K562 (cell line): ENCODE results near the gene SRSF5. TPM values are rescaled to one million over a fixed set of nuclear protein-coding genes. Genes with fewer than 3 reads are reported as not detected.
A peak's percentile ranks its signal among the peaks of the same experiment; 100 is the strongest.

Source experiments
- ATAC-seq: fragments of 200-7000 bp; cut with Tn5 transposase; 3 replicates; pipeline ENCODE4 v1.9.1; 2020; ENCODE audit warnings: moderate library complexity
- Bru-seq: library from RNA; stranded (reverse); fragments of 400-500 nt; gene quantifications from one replicate; lab custom pipeline; 2021; lab: Mats Ljungman, UMichigan
- BruChase-seq, 2 experiments: library from RNA; stranded (reverse); fragments of 400-500 nt; gene quantifications; one replicate each; lab custom pipeline; 2021; lab: Mats Ljungman, UMichigan
- BruUV-seq: library from RNA; stranded (reverse); fragments of 400-500 nt; replicated peaks from 2 replicates; lab custom pipeline; 2021; lab: Mats Ljungman, UMichigan
- CTCF ChIA-PET: fragments of 300-600 bp; formaldehyde crosslinking; extraction: SDS; loops from one replicate; lab custom pipeline; 2021; ENCODE audit warnings: low intra/inter-chr PET ratio; lab: Yijun Ruan, JAX
- POLR2A ChIA-PET: fragments of 300-600, 350-650 bp; sonication (Branson Sonifier 250); formaldehyde crosslinking; extraction: SDS; loops from one replicate; lab custom pipeline; 2021; ENCODE audit warnings: antibody characterized with exemption, inconsistent platforms; lab: Yijun Ruan, JAX
- DNase-seq, 4 experiments: peaks; one replicate each; pipeline versions ENCODE4 v3.0.0 to v3.0.0-alpha.2; 2011 to 2018; ENCODE audit warnings: low spot score in 3 of 4, mixed read lengths in 3 of 4; ENCODE audit errors: extremely low read depth in 1 of 4
- FAIRE-seq: peaks from 2 replicates; lab custom pipeline; 2011; peaks lifted over from hg19 to GRCh38; lab: Jason Lieb, UNC
- H2AFZ ChIP-seq: 2 replicates; pipeline ENCODE4 v1.6.0; 2011; ENCODE audit warnings: low read depth, low read length, control low read depth, inconsistent platforms
- H3K27ac ChIP-seq: fragments of 200-600 bp; 3 replicates; pipeline ENCODE4 v1.8.0; 2011; ENCODE audit warnings: low read depth, mild to moderate bottlenecking, control low read depth, inconsistent platforms, low read length, moderate library complexity, mixed read lengths; ENCODE audit errors: extremely low read depth
- H3K27me3 ChIP-seq, 2 experiments: fragments of 300-600 bp in 1 of 2; 2 replicates in 1 of 2; 3 replicates in 1 of 2; pipeline versions ENCODE4 v1.6.0 to v1.8.0; 2011; ENCODE audit warnings: inconsistent platforms in 2 of 2, low read length in 2 of 2, mild to moderate bottlenecking in 1 of 2, mixed read lengths in 1 of 2, moderate library complexity in 1 of 2; ENCODE audit not compliant: control insufficient read depth in 2 of 2, insufficient read depth in 2 of 2
- H3K36me3 ChIP-seq: fragments of 300-600 bp; 3 replicates; pipeline ENCODE4 v1.8.0; 2011; ENCODE audit warnings: mild to moderate bottlenecking, low read length, inconsistent platforms; ENCODE audit not compliant: control insufficient read depth, insufficient read depth
- H3K4me1 ChIP-seq, 2 experiments: fragments of 200-600 bp in 1 of 2; replicated peaks in 1 of 2; 2 replicates in 1 of 2; 3 replicates in 1 of 2; pipeline versions ENCODE4 v1.5.1 to v1.8.0; 2011; ENCODE audit warnings: inconsistent platforms in 2 of 2, low read length in 2 of 2, mild to moderate bottlenecking in 1 of 2, mixed read lengths in 1 of 2, moderate library complexity in 1 of 2; ENCODE audit not compliant: control insufficient read depth in 2 of 2, insufficient read depth in 2 of 2
- H3K4me2 ChIP-seq: 2 replicates; pipeline ENCODE4 v1.6.1; 2011; ENCODE audit warnings: low read length, control low read depth, inconsistent platforms, mixed read lengths; ENCODE audit not compliant: insufficient read depth
- H3K4me3 ChIP-seq: fragments of 200-600 bp; sonication (generic), shearing (Covaris generic); 2 replicates; pipeline ENCODE4 v1.5.1; 2016; ENCODE audit warnings: control low read depth, inconsistent platforms
- H3K79me2 ChIP-seq: fragments of 200-600 bp; 3 replicates; pipeline ENCODE4 v1.8.0; 2011; ENCODE audit warnings: low read length, inconsistent platforms; ENCODE audit not compliant: control insufficient read depth, insufficient read depth
- H3K9ac ChIP-seq, 2 experiments: 2 replicates each; pipeline versions ENCODE4 v1.6.0 to v1.6.1; 2011; ENCODE audit warnings: low read depth in 2 of 2, low read length in 2 of 2, control low read depth in 1 of 2, inconsistent platforms in 1 of 2, mild to moderate bottlenecking in 1 of 2, mixed read lengths in 1 of 2; ENCODE audit not compliant: insufficient read depth in 1 of 2
- H3K9me1 ChIP-seq: one replicate; pipeline ENCODE4 v1.6.0; 2011; ENCODE audit warnings: inconsistent platforms, mild to moderate bottlenecking, low read length, moderate library complexity; ENCODE audit not compliant: control insufficient read depth, insufficient read depth
- H3K9me3 ChIP-seq: replicated peaks from 2 replicates; pipeline ENCODE4 v1.5.1; 2011; ENCODE audit warnings: low read depth, low read length, inconsistent platforms; ENCODE audit not compliant: control insufficient read depth, insufficient read depth
- H4K20me1 ChIP-seq: replicated peaks from 2 replicates; pipeline ENCODE4 v1.6.1; 2011; ENCODE audit warnings: low read length, inconsistent platforms, mixed read lengths; ENCODE audit not compliant: control insufficient read depth, insufficient read depth
- ARID1B ChIP-seq: fragments of 450-650 bp; IDR thresholded peaks from 2 replicates; pipeline ENCODE4 v1.6.1; 2016; ENCODE audit warnings: antibody characterized with exemption, mild to moderate bottlenecking, inconsistent platforms
- CBFA2T3 ChIP-seq: fragments of 450-650 bp; IDR thresholded peaks from 2 replicates; pipeline ENCODE4 v1.6.1; 2017
- ESRRA ChIP-seq: fragments of 450-650 bp; IDR thresholded peaks from 2 replicates; pipeline ENCODE4 v1.6.1; 2014; ENCODE audit warnings: low read depth, mild to moderate bottlenecking, moderate library complexity, borderline replicate concordance
- FOSL1 ChIP-seq: fragments of 200-800 bp; sonication (Bioruptor generic); conservative IDR thresholded peaks from 2 replicates; pipeline ENCODE4 v1.6.1; 2016; ENCODE audit warnings: missing genetic modification characterization, missing compliant biosample characterization
- FOXM1 ChIP-seq, 2 experiments: fragments of 450-650 bp in 1 of 2; sonication (generic) in 1 of 2; formaldehyde crosslinking in 1 of 2; IDR thresholded peaks; 2 replicates each; pipeline versions ENCODE4 v1.6.1 to v1.9.0; 2017 to 2022; ENCODE audit warnings: low read depth in 2 of 2, mild to moderate bottlenecking in 2 of 2, missing genetic modification reagents in 1 of 2, moderate library complexity in 1 of 2
- FOXP1 ChIP-seq: sonication (generic); formaldehyde crosslinking; IDR thresholded peaks from 2 replicates; pipeline ENCODE4 v1.8.0; 2022; ENCODE audit warnings: mild to moderate bottlenecking, missing genetic modification reagents
- HCFC1 ChIP-seq: IDR thresholded peaks from 2 replicates; pipeline ENCODE4 v1.6.1; 2012; ENCODE audit warnings: low read depth, low read length, improper control_type of control experiment
- JUND ChIP-seq, 2 experiments: IDR thresholded peaks; 2 replicates in 1 of 2; 3 replicates in 1 of 2; pipeline ENCODE4 v1.6.1; 2011; ENCODE audit warnings: borderline replicate concordance in 2 of 2, low read depth in 2 of 2, low read length in 2 of 2, improper control_type of control experiment in 1 of 2, missing biosample characterization in 1 of 2, missing genetic modification characterization in 1 of 2, missing genetic modification reagents in 1 of 2
- MCM2 ChIP-seq: fragments of 450-650 bp; IDR thresholded peaks from 2 replicates; pipeline ENCODE4 v1.6.1; 2017; ENCODE audit warnings: low read depth, mild to moderate bottlenecking
- MXI1 ChIP-seq: IDR thresholded peaks from 2 replicates; pipeline ENCODE4 v1.6.1; 2011; ENCODE audit warnings: low read depth, mild to moderate bottlenecking, improper control_type of control experiment, low read length
- NONO ChIP-seq, 2 experiments: fragments of 200-400 bp in 1 of 2; fragments of 450-650 bp in 1 of 2; formaldehyde crosslinking in 1 of 2; IDR thresholded peaks; 2 replicates each; pipeline ENCODE4 v1.6.1; 2017; ENCODE audit warnings: low read depth in 2 of 2, mild to moderate bottlenecking in 2 of 2, moderate library complexity in 2 of 2, low read length in 1 of 2
- POLR2B ChIP-seq: fragments of 450-650 bp; IDR thresholded peaks from 2 replicates; pipeline ENCODE4 v1.6.1; 2018; ENCODE audit warnings: low read depth; ENCODE audit not compliant: partially characterized antibody
- SP1 ChIP-seq: sonication (generic); formaldehyde crosslinking; IDR thresholded peaks from 2 replicates; pipeline ENCODE4 v1.8.1; 2022; ENCODE audit warnings: mild to moderate bottlenecking, missing genetic modification reagents
- TEAD1 ChIP-seq, 2 experiments: fragments of 450-650 bp in 1 of 2; sonication (generic) in 1 of 2; formaldehyde crosslinking; IDR thresholded peaks; 2 replicates each; pipeline versions ENCODE4 v1.4.0 to v1.8.0; 2020 to 2022; ENCODE audit warnings: mild to moderate bottlenecking in 2 of 2, missing genetic modification reagents in 1 of 2
- ZNF143 ChIP-seq: sonication (generic); formaldehyde crosslinking; IDR thresholded peaks from 2 replicates; pipeline ENCODE4 v1.9.0; 2022; ENCODE audit warnings: mild to moderate bottlenecking, missing genetic modification reagents
- WGBS: fragments of 100-300 bp; shearing (Covaris generic); methylation state at CpG from one replicate; pipeline ENCODE4 v1.1.6; 2016; ENCODE audit warnings: low coverage, mixed read lengths; ENCODE audit not compliant: insufficient coverage; ENCODE audit errors: missing lambda C conversion rate; 5-methylcytosine and 5-hydroxymethylcytosine counted together
- in situ Hi-C: fragments of 300-500 bp; cut with MboI; formaldehyde crosslinking; loops from 4 replicates; pipeline ENCODE4 v1.15.0; 2018; ENCODE audit warnings: inconsistent platforms, mixed read lengths
- intact Hi-C: fragments of 100-400 bp; cut with micrococcal nuclease; formaldehyde crosslinking; loops from 2 replicates; pipeline ENCODE4 v1.14.2; 2022
- long read RNA-seq, 3 experiments: library from polyadenylated mRNA in 2 of 3; library from RNA in 1 of 3; unstranded in 2 of 3; stranded (forward) in 1 of 3; transcript quantifications; one replicate each; pipeline ENCODE4 v2.0.0, GENCODE V29; 2019 to 2022
- polyA minus RNA-seq, 3 experiments: library from RNA; depleted of rRNA, polyadenylated mRNA; stranded (reverse); fragments of >200 nt; gene quantifications; 2 replicates each; pipeline ENCODE4 v1.2.3, GENCODE V29; 2011
- polyA plus RNA-seq, 8 experiments: library from polyadenylated mRNA; depleted of rRNA in 4 of 8; stranded (reverse) in 5 of 8; unstranded in 3 of 8; fragments of >200 nt; fragmentation: Nextera tagmentation in 2 of 8; fragmentation: Illumina TruSeq in 1 of 8; extraction: Ambion mirVana in 2 of 8; extraction: Trizol in 1 of 8; gene quantifications; 2 replicates each; pipeline versions ENCODE4 v1.2.1 to v1.2.3, GENCODE V29; 2011 to 2014; ENCODE audit warnings: inconsistent platforms in 1 of 8, missing spikeins in 1 of 8
- total RNA-seq, 7 experiments: library from RNA; depleted of rRNA in 6 of 7; stranded (reverse); fragments of >200 nt in 6 of 7; fragmentation: Illumina TruSeq in 2 of 7; extraction: Trizol in 2 of 7; gene quantifications; 2 replicates each; pipeline versions ENCODE4 v1.2.1 to v1.2.3, GENCODE V29; 2011 to 2021; ENCODE audit warnings: low replicate concordance in 1 of 7
- TF ChIP-seq, protein P1 (sequence below): sonication (generic); formaldehyde crosslinking; IDR thresholded peaks from 2 replicates; pipeline ENCODE4 v1.8.0; 2022; ENCODE audit warnings: missing genetic modification reagents, mild to moderate bottlenecking, borderline replicate concordance

The SRSF5 gene
- total RNA-seq (2011; cell fraction: chromatin; rRNA removed; ENCODE audit: low replicate concordance), result 534 and 1,085 TPM in 2 replicates
- total RNA-seq (2011; cell fraction: nucleolus; rRNA removed), result 300 and 319 TPM in 2 replicates
- 439 and 450 TPM in 2 replicates for total RNA-seq (2011; cell fraction: nucleoplasm; rRNA removed)
- 163 and 213 TPM in 2 replicates for total RNA-seq (2014; rRNA removed)
- total RNA-seq (2014; rRNA removed; fragmentation: Illumina TruSeq; extraction: Trizol), result 167 and 172 TPM in 2 replicates
- 185 and 196 TPM in 2 replicates for total RNA-seq (2015; rRNA removed; fragmentation: Illumina TruSeq; extraction: Trizol)
- total RNA-seq (2021), result 174 and 212 TPM in 2 replicates
- polyA plus RNA-seq (2011; rRNA removed), result 203 and 226 TPM in 2 replicates
- 64.7 and 120 TPM in 2 replicates for polyA plus RNA-seq (2011; cell fraction: cytosol; rRNA removed)
- 1,168 and 1,542 TPM in 2 replicates for polyA plus RNA-seq (2011; cell fraction: nucleus; rRNA removed)
- 165 and 333 TPM in 2 replicates for polyA plus RNA-seq (2012)
- polyA plus RNA-seq (2014; fragmentation: Illumina TruSeq; extraction: Trizol), result 249 and 254 TPM in 2 replicates
- 100 to 1,000 TPM; 108 to 206 TPM for polyA plus RNA-seq (2014; fragmentation: Nextera tagmentation; extraction: Ambion mirVana)
- polyA plus RNA-seq (2014; rRNA removed), result 422 and 460 TPM in 2 replicates
- 250 and 276 TPM in 2 replicates for polyA minus RNA-seq (2011; rRNA and poly(A)+ RNA removed)
- 85.8 and 96.5 TPM in 2 replicates for polyA minus RNA-seq (2011; cell fraction: cytosol; rRNA and poly(A)+ RNA removed)
- polyA minus RNA-seq (2011; cell fraction: nucleus; rRNA and poly(A)+ RNA removed), result 287 and 539 TPM in 2 replicates
- Bru-seq, nascent RNA, result percentile 85 among the genes with signal in this experiment
- BruChase-seq, experiment 1, labeled RNA remaining after a 2-hour chase, result percentile 86 among the genes with signal in this experiment
- BruChase-seq, experiment 2, labeled RNA remaining after a 6-hour chase, result percentile 89 among the genes with signal in this experiment
- long read RNA-seq, experiment 1, transcript SRSF5-217 (8 exons, 1,500 nt), result major isoform, 87 of 247 reads
- long read RNA-seq, experiment 1, transcript SRSF5-201 (8 exons, 1,638 nt), result minor isoform, 28 of 247 reads
- long read RNA-seq, experiment 1, partial matches to known transcripts, result 40 of 247 reads
- long read RNA-seq, experiment 1, other reads (novel, unspliced or antisense), result 87 of 247 reads
- long read RNA-seq, experiment 2, transcript SRSF5-201 (8 exons, 1,638 nt), result minor isoform, 5 of 112 reads
- long read RNA-seq, experiment 2, transcript SRSF5-217 (8 exons, 1,500 nt), result major isoform, 43 of 112 reads
- long read RNA-seq, experiment 2, partial matches to known transcripts, result 23 of 112 reads
- long read RNA-seq, experiment 2, other reads (novel, unspliced or antisense), result 38 of 112 reads
- long read RNA-seq, experiment 3, transcript SRSF5-217 (8 exons, 1,500 nt), result major isoform, 11 of 72 reads
- long read RNA-seq, experiment 3, partial matches to known transcripts, result 44 of 72 reads
- long read RNA-seq, experiment 3, other reads (novel, unspliced or antisense), result 17 of 72 reads

GRCh38 chr14:69766984-69767368 lies at the start of gene SRSF5:
SRSF5 (plus strand) TSS chr14:69767142; CDS start chr14:69768157, 1,015 bp downstream.
- peak within 1 kb of the TSS; percentile 100 for H3K27ac ChIP-seq
- H3K9me1 ChIP-seq, result peaks cover 7% of the 10 kb centered on the region
- BruUV-seq, result no TSS peak
- peak within 1 kb of the TSS; percentile 100 for H3K4me3 ChIP-seq
- ATAC-seq (peak; percentile 95), DNase-seq (peak; percentile 82 to 97 (median 86)), FAIRE-seq (peak; percentile 99)
- peaks cover 45% of the 10 kb centered on the region for H3K79me2 ChIP-seq
- 0 out of 2 replicates have a peak, but pooled peaks cover 2% of the 10 kb centered on the region for H3K9me3 ChIP-seq
- intact Hi-C loops (no loop called here), in situ Hi-C loops (no loop called here)
- H3K27me3 ChIP-seq, result no peaks in the 10 kb centered on the region
- POLR2A ChIA-PET, result interaction anchor here (0.5 to 2.8 kb wide), 19 partner anchors 8 to 371 kb away, joined by 3 to 24 read pairs (median 4); partner anchors contain the start of gene SUSD6
- peak within 1 kb of the TSS; percentile 95 for H3K4me2 ChIP-seq
- H2AFZ ChIP-seq, result peak within 1 kb of the TSS; percentile 85
- H3K9ac ChIP-seq, result peak within 1 kb of the TSS; percentile 100
- 0% methylated on average over 19 of the region's 31 CpGs for WGBS
- H4K20me1 ChIP-seq, result peaks cover 25% of the 10 kb centered on the region
- CTCF ChIA-PET, result no interaction called here
- peaks cover 43% of the 10 kb centered on the region for H3K36me3 ChIP-seq
- H3K4me1 ChIP-seq, result peaks cover 8 to 11% of the 10 kb centered on the region in 2 experiments; a peak in 3 of 5 replicates
- TF ChIP-seq JUND (IDR thresholded peaks at IDR 0.05; ENCODE audit: borderline replicate concordance, low read depth, low read length), result peak; percentile 70
- TF ChIP-seq JUND (tag; IDR thresholded peaks at IDR 0.05; ENCODE audit: borderline replicate concordance, low read depth, low read length), result peak; percentile 26; the same call in 2 of the 3 replicates
- 0 out of 4 replicates have a peak, but pooled peaks of 1 of the 2 experiments have one; percentile 16 for TF ChIP-seq TEAD1 (CRISPR knock-in tag; IDR thresholded peaks at IDR 0.05)
- TF ChIP-seq SP1 (CRISPR knock-in tag), result peak; percentile 90
- TF ChIP-seq ARID1B, result 0 out of 2 replicates have a peak, but pooled peaks have one; percentile 6
- no peak for TF ChIP-seq CBFA2T3
- no peak for TF ChIP-seq MXI1
- TF ChIP-seq FOXM1 (IDR thresholded peaks at IDR 0.05; ENCODE audit: low read depth), result peak; percentile 37; the same call in 1 of the 2 replicates
- TF ChIP-seq FOXM1 (CRISPR knock-in tag; IDR thresholded peaks at IDR 0.05; ENCODE audit: low read depth), result no peak
- no peak for TF ChIP-seq FOSL1
- no peak for TF ChIP-seq MCM2
- TF ChIP-seq HCFC1, result peak; percentile 66
- TF ChIP-seq, protein P1, sequence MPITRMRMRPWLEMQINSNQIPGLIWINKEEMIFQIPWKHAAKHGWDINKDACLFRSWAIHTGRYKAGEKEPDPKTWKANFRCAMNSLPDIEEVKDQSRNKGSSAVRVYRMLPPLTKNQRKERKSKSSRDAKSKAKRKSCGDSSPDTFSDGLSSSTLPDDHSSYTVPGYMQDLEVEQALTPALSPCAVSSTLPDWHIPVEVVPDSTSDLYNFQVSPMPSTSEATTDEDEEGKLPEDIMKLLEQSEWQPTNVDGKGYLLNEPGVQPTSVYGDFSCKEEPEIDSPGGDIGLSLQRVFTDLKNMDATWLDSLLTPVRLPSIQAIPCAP, result no peak
- no peak for TF ChIP-seq NONO (IDR thresholded peaks at IDR 0.05; ENCODE audit: low read depth in 2 of 2, low read length in 1 of 2)
- peak; percentile 49; the same call in 1 of the 2 replicates for TF ChIP-seq ESRRA
- 0 out of 2 replicates have a peak, but pooled peaks have one; percentile 26 for TF ChIP-seq FOXP1 (CRISPR knock-in tag)
- no peak for TF ChIP-seq ZNF143 (CRISPR knock-in tag)
- peak; percentile 98 for TF ChIP-seq POLR2B
